Astrocyte (in vitro differentiated cells and primary cell): ENCODE measurements around the gene PKD1L1.

Experiments
- CTCF ChIP-seq: IDR thresholded peaks from 2 replicates; pipeline ENCODE4 v1.5.1; 2011; ENCODE audit warnings: low read depth, mild to moderate bottlenecking, inconsistent platforms, low read length, moderate library complexity; ENCODE audit not compliant: insufficient read depth
- EZH2 ChIP-seq: IDR thresholded peaks from 2 replicates; pipeline ENCODE4 v1.6.1; 2012; ENCODE audit warnings: mild to moderate bottlenecking, low read length, inconsistent platforms; ENCODE audit not compliant: insufficient read depth

DNA sequence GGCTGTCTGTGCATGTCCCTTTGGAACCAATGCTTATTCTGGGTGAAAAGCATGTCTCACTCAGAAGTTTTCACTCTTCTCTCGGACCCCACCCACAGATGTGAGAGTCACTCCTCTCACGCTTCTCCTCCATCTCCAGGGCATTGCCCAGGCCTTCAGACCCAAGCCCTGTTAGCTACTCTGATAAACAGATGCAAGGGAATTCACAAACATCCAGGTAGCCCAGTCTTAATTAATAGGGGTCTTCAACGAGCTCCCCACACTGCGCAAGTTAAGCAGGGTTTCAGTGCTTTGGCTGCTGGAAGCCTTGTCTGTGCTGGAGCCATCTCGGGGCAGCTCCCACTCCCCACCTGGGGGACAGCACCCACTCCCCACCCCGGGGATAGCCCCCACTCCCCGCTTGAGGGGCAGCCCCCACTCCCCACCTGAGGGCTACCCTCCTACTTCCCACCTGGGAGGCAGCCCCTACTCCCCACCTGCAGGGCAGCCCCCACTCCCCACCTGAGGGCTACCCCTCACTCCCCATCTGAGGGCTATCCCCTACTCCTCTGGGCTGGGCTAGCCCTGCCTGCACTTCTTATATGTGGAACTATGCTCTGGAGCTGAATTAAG, 8.7 kb downstream of the PKD1L1 start:
- TF ChIP-seq CTCF (no peak), EZH2 (no peak)
